ENCODE results near the gene KANK2. TPM values are rescaled to one million over a fixed set of nuclear protein-coding genes. Genes with fewer than 3 reads are reported as not detected.

The KANK2 gene
- total and polyA plus RNA-seq, 2 experiments from 2014 or later, result 15.9 to 65.4 TPM

DNA sequence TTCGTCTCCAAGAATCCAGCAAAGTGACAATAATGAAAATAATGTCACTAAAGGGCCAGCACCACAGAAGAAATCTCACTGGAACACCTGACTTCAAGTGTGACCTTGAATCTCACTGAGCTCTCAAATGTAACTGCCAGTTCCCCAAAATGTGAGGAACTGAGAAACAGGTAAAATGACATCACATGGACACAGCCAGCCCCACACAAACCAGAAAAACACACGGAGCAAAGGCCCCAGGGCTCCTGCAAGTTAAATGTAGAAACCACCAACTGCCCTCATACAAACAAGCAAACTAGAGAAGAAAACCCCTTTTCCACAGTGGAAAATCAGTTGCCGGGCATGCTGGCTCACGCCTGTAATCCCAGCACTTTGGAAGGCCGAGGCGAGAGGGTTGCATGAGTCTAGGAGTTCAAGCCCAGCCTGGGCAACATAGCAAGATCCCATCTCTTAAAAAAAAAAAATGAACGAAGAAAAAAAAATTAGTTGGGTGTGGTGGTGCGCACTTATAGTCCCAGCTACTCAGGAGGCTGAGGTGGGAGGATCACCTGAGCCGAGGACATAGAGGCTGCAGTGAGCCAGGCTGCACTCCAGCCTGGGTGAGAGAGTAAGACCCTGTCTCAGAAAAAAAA is 8.7 kb upstream of the KANK2 start:
- Mint-ChIP-seq H3K4me3 (no peak overlapping the region), H3K27ac (no peak overlapping the region)
- TF ChIP-seq STAT1 (IDR thresholded peaks at IDR 0.05; ENCODE audit: unreplicated experiment) (no peak), POLR2AphosphoS5 (IDR thresholded peaks at IDR 0.05; ENCODE audit: low read depth) (no peak), CTCF (conservative IDR thresholded peaks at IDR 0.05; ENCODE audit: low read depth in 2 of 2) (no peak), ZNF114 (CRISPR knock-in tag; IDR thresholded peaks at IDR 0.05) (no peak), JUNB (IDR thresholded peaks at IDR 0.05; ENCODE audit: unreplicated experiment) (no peak), ZNF331 (CRISPR knock-in tag; IDR thresholded peaks at IDR 0.05; ENCODE audit: low read depth) (no peak), CREB1 (CRISPR knock-in tag; IDR thresholded peaks at IDR 0.05; ENCODE audit: low read depth) (no peak)
- TF ChIP-seq, protein P1, sequence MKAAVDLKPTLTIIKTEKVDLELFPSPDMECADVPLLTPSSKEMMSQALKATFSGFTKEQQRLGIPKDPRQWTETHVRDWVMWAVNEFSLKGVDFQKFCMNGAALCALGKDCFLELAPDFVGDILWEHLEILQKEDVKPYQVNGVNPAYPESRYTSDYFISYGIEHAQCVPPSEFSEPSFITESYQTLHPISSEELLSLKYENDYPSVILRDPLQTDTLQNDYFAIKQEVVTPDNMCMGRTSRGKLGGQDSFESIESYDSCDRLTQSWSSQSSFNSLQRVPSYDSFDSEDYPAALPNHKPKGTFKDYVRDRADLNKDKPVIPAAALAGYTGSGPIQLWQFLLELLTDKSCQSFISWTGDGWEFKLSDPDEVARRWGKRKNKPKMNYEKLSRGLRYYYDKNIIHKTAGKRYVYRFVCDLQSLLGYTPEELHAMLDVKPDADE (IDR thresholded peaks at IDR 0.05), result no peak
- TF ChIP-seq, protein P2, sequence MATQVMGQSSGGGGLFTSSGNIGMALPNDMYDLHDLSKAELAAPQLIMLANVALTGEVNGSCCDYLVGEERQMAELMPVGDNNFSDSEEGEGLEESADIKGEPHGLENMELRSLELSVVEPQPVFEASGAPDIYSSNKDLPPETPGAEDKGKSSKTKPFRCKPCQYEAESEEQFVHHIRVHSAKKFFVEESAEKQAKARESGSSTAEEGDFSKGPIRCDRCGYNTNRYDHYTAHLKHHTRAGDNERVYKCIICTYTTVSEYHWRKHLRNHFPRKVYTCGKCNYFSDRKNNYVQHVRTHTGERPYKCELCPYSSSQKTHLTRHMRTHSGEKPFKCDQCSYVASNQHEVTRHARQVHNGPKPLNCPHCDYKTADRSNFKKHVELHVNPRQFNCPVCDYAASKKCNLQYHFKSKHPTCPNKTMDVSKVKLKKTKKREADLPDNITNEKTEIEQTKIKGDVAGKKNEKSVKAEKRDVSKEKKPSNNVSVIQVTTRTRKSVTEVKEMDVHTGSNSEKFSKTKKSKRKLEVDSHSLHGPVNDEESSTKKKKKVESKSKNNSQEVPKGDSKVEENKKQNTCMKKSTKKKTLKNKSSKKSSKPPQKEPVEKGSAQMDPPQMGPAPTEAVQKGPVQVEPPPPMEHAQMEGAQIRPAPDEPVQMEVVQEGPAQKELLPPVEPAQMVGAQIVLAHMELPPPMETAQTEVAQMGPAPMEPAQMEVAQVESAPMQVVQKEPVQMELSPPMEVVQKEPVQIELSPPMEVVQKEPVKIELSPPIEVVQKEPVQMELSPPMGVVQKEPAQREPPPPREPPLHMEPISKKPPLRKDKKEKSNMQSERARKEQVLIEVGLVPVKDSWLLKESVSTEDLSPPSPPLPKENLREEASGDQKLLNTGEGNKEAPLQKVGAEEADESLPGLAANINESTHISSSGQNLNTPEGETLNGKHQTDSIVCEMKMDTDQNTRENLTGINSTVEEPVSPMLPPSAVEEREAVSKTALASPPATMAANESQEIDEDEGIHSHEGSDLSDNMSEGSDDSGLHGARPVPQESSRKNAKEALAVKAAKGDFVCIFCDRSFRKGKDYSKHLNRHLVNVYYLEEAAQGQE (IDR thresholded peaks at IDR 0.05; ENCODE audit: unreplicated experiment), result no peak

More for the DNA sequence above, 8.7 kb upstream of the KANK2 start:
- ATAC-seq (no peak), DNase-seq (ENCODE audit: low spot score) (no peak)
- no peak overlapping the region for H3K27ac ChIP-seq (ENCODE audit: low read depth)
- peaks cover 3% of the 10 kb centered on the region for H3K27me3 Mint-ChIP-seq (ENCODE audit: insufficient read depth, low read depth, poor library complexity)
- no peaks in the 10 kb centered on the region for H3K9me3 Mint-ChIP-seq
- H3K4me3 ChIP-seq, result no peak overlapping the region
- H4K20me1 ChIP-seq (replicated peaks; ENCODE audit: insufficient read depth), result 0 out of 2 replicates have a peak, but pooled peaks cover 3% of the 10 kb centered on the region
- H3K4me1 ChIP-seq (ENCODE audit: insufficient read depth), result no peaks in the 10 kb centered on the region; the same call in 1 of the 2 replicates
- H3K36me3 Mint-ChIP-seq (ENCODE audit: low read depth), result peaks cover 6% of the 10 kb centered on the region
- H3K36me3 ChIP-seq (ENCODE audit: insufficient read depth), result 0 out of 2 replicates have a peak, but pooled peaks cover 3% of the 10 kb centered on the region
- 0 out of 2 replicates have a peak, but pooled peaks cover 3% of the 10 kb centered on the region for H3F3A ChIP-seq (replicated peaks; ENCODE audit: low read depth)
- H3K79me2 ChIP-seq (replicated peaks; ENCODE audit: insufficient read depth), result no peaks in the 10 kb centered on the region
- no peaks in the 10 kb centered on the region for H3K27me3 ChIP-seq (ENCODE audit: insufficient read depth)
- peaks cover 3% of the 10 kb centered on the region; the same call in 2 of the 3 replicates for H3K4me1 Mint-ChIP-seq
- no peaks in the 10 kb centered on the region for H3K9me2 ChIP-seq (ENCODE audit: insufficient read depth)
- H3K4me2 ChIP-seq, result no peak overlapping the region
- H2AFZ ChIP-seq, result no peak overlapping the region

Data from GM23338 (cell line).